ENCODE data around the gene AFAP1L2. TPM values are rescaled to one million over a fixed set of nuclear protein-coding genes. Genes with fewer than 3 reads are reported as not detected.
A peak's percentile ranks its signal among the peaks of the same experiment; 100 is the strongest.
"Not testable (repeated sequence)": the region's sequence is repeated elsewhere in the genome, so short reads cannot be mapped to it uniquely, and the experiment has no call there.

AFAP1L2 gene
- total and polyA plus RNA-seq, 7 donors, result 2.5 to 26.0 (median 7.9) TPM

DNA sequence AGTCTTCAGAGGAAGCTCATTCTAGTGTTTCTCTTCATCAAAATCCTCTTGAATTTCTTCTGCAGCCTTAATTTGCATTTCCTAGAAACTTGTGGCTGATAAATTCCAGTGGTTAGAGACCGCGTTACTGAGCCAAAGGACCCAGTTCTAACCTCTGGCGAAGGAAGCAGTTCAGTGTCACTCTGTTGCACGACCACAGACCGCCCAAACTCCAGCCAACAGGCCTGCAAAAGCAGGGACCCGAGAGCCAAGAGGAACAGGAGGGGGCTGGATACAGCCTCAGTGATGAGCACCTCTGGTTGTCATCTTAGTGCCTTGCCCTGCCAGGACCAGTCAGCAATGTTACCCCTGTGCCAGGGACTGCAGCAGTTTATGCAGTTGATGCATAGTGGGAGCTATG, 70.0 kb downstream of the AFAP1L2 start:
- TF ChIP-seq POLR2A (IDR thresholded peaks at IDR 0.05) (no peak), EP300 (IDR thresholded peaks at IDR 0.05) (no peak), POLR2AphosphoS5 (IDR thresholded peaks at IDR 0.05) (no peak)
- TF ChIP-seq, protein P1, sequence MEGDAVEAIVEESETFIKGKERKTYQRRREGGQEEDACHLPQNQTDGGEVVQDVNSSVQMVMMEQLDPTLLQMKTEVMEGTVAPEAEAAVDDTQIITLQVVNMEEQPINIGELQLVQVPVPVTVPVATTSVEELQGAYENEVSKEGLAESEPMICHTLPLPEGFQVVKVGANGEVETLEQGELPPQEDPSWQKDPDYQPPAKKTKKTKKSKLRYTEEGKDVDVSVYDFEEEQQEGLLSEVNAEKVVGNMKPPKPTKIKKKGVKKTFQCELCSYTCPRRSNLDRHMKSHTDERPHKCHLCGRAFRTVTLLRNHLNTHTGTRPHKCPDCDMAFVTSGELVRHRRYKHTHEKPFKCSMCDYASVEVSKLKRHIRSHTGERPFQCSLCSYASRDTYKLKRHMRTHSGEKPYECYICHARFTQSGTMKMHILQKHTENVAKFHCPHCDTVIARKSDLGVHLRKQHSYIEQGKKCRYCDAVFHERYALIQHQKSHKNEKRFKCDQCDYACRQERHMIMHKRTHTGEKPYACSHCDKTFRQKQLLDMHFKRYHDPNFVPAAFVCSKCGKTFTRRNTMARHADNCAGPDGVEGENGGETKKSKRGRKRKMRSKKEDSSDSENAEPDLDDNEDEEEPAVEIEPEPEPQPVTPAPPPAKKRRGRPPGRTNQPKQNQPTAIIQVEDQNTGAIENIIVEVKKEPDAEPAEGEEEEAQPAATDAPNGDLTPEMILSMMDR (IDR thresholded peaks at IDR 0.05), result no peak
- no peak for DNase-seq
- H3K4me1 ChIP-seq, result peaks cover 0 to 33% (median 17%) of the 10 kb centered on the region in 4 donors
- no peak overlapping the region for H3K4me3 ChIP-seq
- H3K9me3 ChIP-seq, result no peaks in the 10 kb centered on the region
- no peaks in the 10 kb centered on the region for H3K36me3 ChIP-seq
- H3K27ac ChIP-seq, result no peak overlapping the region
- no peaks in the 10 kb centered on the region for H3K27me3 ChIP-seq
- WGBS, 2 donors, result 59 to 76% methylated on average over 6 of the region's 6 CpGs
- intact Hi-C loops (cut with DNase I), result no loop called here

DNA sequence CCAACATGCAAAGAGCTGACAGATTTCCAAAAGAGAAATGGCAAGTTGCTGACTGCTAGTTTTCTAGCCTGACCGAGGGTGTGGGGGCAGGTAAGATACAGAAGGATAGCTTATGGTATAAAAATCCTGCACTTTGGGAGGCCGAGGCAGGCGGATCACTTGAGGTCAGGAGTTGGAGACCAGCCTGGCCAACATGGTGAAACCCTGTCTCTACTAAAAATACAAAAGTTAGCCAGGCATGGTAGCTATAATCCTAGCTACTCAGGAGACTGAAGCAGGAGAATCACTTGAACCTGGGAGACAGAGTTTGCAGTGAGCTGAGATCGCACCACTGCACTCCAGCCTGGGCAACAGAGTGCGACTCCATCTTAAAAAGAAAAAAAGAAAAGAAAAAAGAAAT, 70.9 kb downstream of the AFAP1L2 start:
- 88 to 93% methylated on average over 5 of the region's 5 CpGs for WGBS, 2 donors
- DNase-seq; H3K27me3 ChIP-seq; H3K9me3 ChIP-seq; intact Hi-C loops (cut with DNase I); H3K4me3 ChIP-seq; H3K36me3 ChIP-seq: not testable (repeated sequence)
- Histone ChIP-seq H3K4me1 (peaks cover 0 to 42% (median 21%) of the 10 kb centered on the region in 4 donors), H3K27ac (peak overlapping the region in 2 of 4 donors; percentile 35 to 61)

DNA sequence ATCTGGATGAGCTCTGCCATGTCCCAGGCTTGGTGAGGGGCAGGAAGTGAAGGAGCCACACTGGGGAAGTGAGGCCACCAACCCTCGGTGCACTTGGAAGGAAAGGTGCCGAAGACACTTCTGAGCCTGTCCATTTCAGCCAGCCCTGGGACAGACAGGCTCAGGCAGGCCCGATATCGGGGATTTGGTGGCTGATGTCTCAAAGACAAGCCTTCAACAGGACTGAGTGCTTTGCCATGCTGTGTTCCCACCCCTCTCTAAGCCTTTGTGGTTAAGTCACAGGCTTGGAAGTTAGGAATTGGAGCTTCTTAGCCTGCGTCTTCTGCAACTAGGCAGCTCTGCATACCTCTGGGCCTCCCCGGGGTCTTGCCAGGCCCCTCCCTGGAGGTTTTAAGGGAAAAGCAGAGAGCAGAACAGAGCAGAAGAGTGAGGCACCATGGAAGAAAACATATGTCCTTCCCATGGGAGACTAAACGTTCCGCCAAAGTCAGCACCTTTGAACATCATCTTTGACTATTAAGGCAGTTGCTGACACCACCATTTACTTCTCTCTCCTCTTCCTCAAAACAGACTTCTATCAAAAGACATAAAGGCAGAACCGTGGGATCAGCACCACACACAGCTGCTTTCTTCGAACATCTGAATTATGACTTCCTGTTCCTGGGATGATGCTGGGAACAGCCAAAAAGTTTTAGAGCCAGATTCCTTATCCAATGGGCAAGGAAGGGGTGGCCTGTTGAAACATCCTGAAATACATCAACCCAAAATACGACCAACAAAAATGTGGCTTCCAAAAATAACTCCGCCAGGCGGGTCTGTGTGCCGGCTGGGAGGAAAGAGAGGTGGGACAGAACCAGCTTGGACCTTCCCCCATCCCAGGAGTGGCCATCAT, 71.8 kb downstream of the AFAP1L2 start:
- Histone ChIP-seq H3K36me3 (no peaks in the 10 kb centered on the region), H3K27me3 (no peaks in the 10 kb centered on the region), H3K4me1 (peaks cover 0 to 46% (median 25%) of the 10 kb centered on the region in 4 donors), H3K4me3 (no peak overlapping the region), H3K9me3 (no peaks in the 10 kb centered on the region), H3K27ac (peak overlapping the region; percentile 52 to 61 (median 53))
- DNase-seq, result no peak
- TF ChIP-seq POLR2AphosphoS5 (IDR thresholded peaks at IDR 0.05) (peak in 3 of 4 donors; percentile 4 to 53 (median 25)), POLR2A (IDR thresholded peaks at IDR 0.05) (no peak)
- intact Hi-C loops (cut with DNase I), result no loop called here
- WGBS, 2 donors, result 60 to 80% methylated on average over 14 of the region's 14 CpGs

DNA sequence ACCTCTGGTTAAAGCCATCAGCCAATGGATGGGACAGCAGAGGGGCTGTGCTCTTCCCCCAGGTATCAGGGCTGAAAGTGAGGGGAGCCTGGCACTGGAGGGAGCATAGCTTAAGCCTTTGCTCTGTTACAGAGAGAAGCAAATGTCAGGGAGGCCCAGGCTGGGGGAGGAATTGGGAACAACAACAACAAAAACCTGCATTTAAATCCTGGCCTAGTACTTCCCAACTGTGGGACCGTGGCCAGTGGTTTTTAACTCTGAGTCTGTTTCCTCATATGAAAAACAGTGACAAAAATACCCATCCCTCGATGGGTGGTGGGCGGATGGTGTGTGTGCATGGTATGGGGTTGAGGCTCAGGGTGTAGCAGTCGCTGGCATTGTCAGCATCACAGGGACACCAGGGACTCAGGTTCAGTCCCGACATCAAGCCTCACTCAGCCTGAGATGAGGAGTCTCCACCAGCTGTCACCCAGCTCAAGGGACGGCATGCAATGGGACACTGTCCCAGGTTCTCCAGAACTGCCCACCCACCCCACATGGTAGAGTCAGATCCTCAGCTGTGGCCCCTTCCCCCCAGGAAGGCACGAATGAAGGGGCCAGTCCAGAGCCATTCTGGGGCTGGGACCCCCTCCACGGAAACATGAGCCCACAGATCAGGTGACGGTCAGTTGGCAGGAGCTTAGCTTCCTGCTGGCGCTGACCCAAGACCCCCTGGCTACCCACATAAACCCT, 74.5 kb downstream of the AFAP1L2 start:
- 75 to 77% methylated on average over 10 of the region's 10 CpGs for WGBS, 2 donors
- no peak overlapping the region for H3K4me3 ChIP-seq
- peaks cover 0 to 46% (median 25%) of the 10 kb centered on the region in 4 donors for H3K4me1 ChIP-seq
- TF ChIP-seq, protein P1 (IDR thresholded peaks at IDR 0.05), result no peak
- TF ChIP-seq EP300 (IDR thresholded peaks at IDR 0.05) (no peak), POLR2A (IDR thresholded peaks at IDR 0.05) (no peak), POLR2AphosphoS5 (IDR thresholded peaks at IDR 0.05) (no peak)
- H3K27me3 ChIP-seq, result no peaks in the 10 kb centered on the region
- H3K36me3 ChIP-seq, result no peaks in the 10 kb centered on the region
- peak overlapping the region in 3 of 4 donors; percentile 5 to 39 (median 35) for H3K27ac ChIP-seq
- intact Hi-C loops (cut with DNase I), result no loop called here
- no peak for DNase-seq
- no peaks in the 10 kb centered on the region for H3K9me3 ChIP-seq

DNA sequence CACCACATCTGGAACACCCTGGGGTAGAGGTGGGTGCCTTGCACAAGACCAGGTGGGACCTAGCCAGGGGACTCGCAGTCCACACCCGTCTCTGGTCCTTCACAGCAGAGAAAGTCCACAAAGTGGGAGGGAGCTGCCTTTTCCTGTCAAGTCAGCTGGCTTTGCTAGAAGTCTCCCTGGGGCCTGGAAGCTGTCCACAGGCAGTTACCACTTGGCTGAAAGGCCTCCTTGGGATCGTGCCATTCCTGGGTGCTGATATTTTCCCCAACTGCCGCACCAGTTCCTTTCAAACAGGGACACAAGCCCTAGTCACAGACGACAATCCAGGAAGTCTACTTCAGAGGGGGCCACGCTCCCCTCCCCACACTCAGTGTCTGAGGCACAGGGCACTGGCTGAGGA, 75.4 kb downstream of the AFAP1L2 start:
- Histone ChIP-seq H3K4me1 (peaks cover 0 to 37% (median 22%) of the 10 kb centered on the region in 4 donors), H3K27ac (peak overlapping the region in 2 of 4 donors; percentile 35 to 39), H3K4me3 (no peak overlapping the region), H3K36me3 (no peaks in the 10 kb centered on the region), H3K9me3 (no peaks in the 10 kb centered on the region), H3K27me3 (no peaks in the 10 kb centered on the region)
- no peak for DNase-seq
- intact Hi-C loops (cut with DNase I), result no loop called here
- WGBS, 2 donors, result 76 to 89% methylated on average over 6 of the region's 6 CpGs
- TF ChIP-seq EP300 (IDR thresholded peaks at IDR 0.05) (no peak), POLR2A (IDR thresholded peaks at IDR 0.05) (no peak), POLR2AphosphoS5 (IDR thresholded peaks at IDR 0.05) (no peak)
- TF ChIP-seq, protein P1 (IDR thresholded peaks at IDR 0.05), result no peak
